NOMO-1 (cell line): ENCODE results near the gene MAPK8IP3.
"Not testable (repeated sequence)": the region's sequence is repeated elsewhere in the genome, so short reads cannot be mapped to it uniquely, and the experiment has no call there.

Experiments used
- DNase-seq, 2 experiments: peaks; one replicate each; lab custom pipeline; 2025; ENCODE audit not compliant: unreplicated experiment in 2 of 2; lab: John Stamatoyannopoulos, UW

The MAPK8IP3 gene

DNA sequence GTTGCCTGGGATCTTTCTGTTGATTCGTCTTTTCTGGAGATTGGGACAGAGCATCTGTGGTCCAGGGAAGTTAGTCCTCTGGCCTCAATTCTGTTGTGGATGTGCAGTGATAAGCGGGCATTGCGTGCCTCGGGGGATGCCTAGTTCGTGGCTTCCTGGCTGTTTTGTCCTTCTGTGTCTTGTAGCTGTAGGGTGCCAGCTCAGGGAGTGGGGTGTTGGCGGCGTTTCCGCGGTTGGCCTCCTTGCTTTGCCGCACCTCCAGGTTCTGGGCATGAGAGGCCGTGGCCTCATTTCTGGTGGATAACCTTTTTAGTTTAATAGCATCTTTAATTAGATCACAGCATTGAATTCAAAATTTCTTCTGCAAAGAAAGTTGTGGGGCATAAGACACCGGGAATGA is 29.3 kb upstream of the MAPK8IP3 start:
- no peak for DNase-seq

DNA sequence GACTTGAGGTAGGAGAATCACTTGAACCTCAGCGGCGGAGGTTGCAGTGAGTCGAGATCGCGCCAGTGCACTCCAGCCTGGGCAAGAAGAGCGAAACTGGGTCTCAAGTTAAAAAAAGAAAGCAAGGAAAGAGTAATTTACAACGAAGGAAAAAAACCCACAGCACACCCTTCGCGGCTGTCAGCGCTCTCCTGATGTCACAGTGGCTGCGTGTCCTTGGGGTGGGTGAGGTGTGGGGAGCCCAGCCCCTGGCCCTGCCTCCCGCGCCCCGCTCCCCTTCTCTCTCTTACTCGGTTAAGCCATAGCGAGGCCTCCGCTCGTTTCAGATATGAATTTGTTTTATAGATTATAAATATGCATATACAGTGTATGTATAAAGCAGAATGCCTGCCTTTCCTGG is 28.7 kb upstream of the MAPK8IP3 start:
- no peak for DNase-seq

- DNase-seq, result peak; percentile 94 to 99
Measured at GRCh38 chr16:1677942-1678499, 28.0 kb upstream of the MAPK8IP3 start, which contains the start of gene JPT2. TSS of gene JPT2 (plus strand) at chr16:1678279. CDS start at chr16:1678313, 34 bp downstream.

DNA sequence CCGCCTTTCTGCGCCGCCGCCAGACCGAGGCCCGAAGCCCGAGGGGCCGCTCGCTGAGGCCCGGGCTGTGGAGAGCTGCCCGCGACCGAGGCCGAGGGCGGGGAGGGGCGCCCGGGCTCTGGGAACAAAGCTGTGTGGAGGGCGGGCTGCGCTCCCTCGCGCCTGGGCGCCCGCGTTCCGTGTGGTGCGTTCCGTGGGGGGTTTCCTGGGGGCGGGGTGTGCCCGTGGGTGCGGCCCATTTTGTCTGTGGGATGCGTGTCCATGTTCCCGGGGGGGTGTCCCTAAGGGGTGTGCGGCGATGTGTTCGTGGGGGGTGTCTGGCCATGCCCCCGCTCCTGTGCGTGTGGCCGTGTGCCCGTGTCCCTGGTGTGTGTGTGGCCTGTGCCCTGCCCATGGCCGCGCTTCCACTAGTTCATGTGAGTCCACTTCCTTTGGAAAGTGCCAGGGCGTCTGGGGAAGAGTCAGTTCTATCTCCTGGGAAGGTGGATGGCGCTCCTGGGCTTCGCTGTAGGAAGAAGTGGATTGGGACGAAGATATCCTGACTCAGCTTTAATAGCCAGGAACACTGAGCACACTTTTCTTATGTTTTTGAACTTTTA is 27.4 kb upstream of the MAPK8IP3 start:
- peak; percentile 5 to 26 for DNase-seq

- no peak for DNase-seq
Measured at GRCh38 chr16:1680361-1680760, 25.6 kb upstream of the MAPK8IP3 start.

GRCh38 chr16:1681032-1681431 is 25.0 kb upstream of the MAPK8IP3 start:
- no peak for DNase-seq

GRCh38 chr16:1687427-1688316 is 18.3 kb upstream of the MAPK8IP3 start:
- DNase-seq, result no peak

DNA sequence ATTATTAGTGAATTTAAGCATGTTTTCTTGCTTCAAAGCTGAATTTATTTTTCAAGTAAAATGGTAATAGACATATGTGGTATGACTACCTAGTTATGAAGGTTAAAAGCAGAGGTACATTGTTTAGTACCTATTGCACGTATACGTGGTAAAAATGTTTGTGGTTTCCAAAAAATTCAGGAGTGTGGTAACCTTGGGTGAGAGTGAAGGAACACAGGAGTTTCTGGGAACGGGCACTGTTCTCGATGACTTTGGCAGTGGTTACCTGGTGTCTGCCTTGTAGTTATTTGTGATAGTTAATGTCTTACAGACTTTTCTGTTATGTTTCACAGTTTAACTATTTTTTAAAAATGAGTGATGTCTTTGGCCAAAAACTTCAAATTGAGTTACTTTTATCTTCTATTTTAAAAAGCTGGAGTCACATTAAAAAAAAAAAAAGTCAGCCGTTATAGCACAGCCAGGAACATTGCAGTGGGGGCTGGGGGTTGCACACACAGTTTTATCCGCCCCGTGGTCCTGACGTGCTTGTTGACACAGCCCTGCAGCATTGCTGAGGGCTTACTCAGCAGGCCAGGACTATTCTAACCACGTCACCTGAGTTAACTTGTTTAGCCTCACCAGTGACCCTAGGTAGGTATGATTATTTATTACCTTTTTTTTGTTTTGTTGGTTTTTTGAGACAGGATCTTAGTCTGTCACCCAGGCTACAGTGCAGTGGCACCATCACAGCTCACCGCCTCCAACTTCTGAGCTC is 17.0 kb upstream of the MAPK8IP3 start:
- DNase-seq, result no peak

DNA sequence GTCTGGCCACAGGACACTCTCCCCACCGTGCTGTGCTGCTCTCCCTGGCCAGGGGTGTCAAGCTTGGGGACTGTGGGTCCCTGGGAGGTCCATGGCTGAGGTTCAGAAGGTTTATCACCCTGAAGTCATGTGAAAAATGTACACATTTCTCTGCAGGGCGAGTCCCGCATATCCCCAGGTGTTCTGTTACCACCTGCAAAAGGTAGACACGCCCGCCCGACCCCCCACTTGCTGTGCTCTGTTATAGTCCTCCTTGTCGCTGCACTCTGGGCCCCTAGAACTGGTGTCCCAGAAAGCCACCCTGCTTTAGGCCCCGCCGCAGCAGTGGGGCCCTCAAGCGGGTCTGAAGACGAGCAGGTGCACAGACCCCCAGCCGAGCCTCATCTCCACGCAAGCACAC is 16.1 kb upstream of the MAPK8IP3 start:
- no peak for DNase-seq

GRCh38 chr16:1690810-1691209 is 15.2 kb upstream of the MAPK8IP3 start:
- DNase-seq, result no peak

DNA sequence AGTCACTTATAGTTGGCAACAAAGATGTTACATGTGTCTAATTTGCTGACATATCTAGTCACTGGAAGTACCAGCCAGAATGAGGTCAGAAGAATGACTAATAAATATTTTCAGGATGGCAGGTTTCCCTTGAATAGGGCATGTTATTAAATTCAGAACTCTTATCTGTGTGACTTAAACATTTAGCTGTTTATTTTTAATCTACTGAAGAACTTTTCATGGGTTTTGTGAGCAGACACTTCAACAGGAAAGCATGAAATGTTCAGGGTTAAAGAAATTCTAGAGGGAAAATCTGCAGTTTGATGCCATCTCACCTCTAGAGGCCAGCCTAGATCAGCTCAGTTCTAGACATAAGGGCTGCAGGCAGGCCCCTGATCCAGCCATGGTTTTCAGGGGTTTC is 14.7 kb upstream of the MAPK8IP3 start:
- DNase-seq, result no peak

DNA sequence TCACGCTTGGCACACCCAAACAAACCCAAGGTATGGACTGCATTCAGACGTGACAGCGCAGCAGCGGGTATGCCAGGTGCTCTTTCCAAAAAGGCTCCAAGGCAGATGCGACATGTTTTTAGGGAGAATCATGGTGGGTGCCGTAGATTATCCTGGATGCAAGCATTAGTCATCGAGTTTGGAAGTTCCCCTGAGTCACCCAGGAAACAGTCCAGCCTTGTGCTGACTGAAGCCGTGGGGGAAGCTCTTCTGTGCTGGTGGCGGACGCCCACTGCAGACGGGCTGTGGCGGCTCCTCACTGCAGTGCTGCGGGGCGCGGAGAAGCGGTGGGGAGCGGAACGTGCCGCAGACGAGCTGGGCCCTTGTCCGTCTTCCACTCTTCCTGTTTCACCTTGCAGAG is 14.0 kb upstream of the MAPK8IP3 start:
- DNase-seq, result no peak

- DNase-seq, result no peak
Measured at GRCh38 chr16:1696863-1697262, 9.1 kb upstream of the MAPK8IP3 start.

DNA sequence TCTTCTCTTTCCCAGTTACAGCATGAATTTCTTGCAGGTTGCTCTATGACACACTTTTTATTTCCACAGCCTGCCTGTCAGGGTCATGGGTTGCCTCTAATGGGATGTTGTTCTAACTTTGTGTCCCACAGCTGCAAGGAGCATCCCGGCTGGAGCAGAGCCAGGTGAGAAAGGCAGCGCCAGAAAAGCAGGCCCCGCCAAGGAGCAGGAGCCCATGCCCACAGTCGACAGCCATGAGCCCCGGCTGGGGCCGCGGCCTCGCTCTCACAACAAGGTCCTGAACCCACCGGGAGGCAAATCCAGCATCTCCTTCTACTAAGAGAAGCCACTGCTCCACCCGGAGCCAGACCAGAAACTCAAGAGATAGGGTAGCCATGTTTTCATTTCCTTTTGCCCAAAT is 7.3 kb upstream of the MAPK8IP3 start:
- DNase-seq, result no peak

- DNase-seq, result no peak
Measured at GRCh38 chr16:1700246-1700645, 5.7 kb upstream of the MAPK8IP3 start.

DNA sequence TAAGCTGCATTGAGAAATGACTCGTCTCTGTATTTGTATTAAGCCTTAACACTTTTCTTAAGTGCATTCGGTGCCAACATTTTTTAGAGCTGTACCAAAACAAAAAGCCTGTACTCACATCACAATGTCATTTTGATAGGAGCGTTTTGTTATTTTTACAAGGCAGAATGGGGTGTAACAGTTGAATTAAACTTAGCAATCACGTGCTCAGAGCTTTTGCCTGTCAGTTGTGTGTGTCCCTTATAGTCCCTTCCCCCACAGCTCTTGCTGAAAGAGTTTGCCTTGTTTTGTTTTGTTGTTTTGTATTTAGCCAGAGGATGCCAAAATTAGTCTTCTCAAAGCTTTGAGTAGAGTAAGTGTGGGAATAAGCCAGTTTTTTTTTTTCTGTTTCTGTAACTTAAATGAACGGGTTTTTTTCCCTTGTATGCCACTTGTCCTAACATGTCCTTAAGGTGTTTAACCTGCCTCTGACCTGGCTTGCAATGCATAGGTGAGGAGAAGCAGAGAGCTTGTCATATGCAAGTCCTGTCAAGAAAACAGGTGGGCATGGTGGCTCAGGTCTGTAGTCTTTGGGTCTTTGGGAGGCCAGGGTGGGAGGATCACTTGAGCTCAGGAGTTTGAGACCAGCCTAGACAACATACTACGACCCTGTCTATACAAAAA is 4.6 kb upstream of the MAPK8IP3 start:
- no peak for DNase-seq

DNA sequence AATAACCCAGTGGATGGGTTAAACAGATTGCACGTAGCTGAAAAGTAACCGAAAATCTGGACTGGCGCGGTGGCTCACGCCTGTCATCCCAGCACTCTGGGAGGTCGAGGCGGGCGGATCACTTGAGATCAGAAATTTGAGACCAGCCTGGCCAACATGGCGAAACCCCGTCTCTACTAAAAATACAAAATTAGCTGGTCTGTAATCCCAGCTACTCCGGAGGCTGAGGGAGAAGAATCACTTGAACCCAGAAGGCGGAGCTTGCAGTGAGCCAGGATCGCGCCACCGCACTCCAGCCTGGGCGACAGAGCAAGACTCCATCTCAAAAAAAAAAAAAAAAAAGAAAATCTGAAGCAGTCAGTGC is 689 bp upstream of the MAPK8IP3 start:
- DNase-seq, result not testable (repeated sequence)

DNA sequence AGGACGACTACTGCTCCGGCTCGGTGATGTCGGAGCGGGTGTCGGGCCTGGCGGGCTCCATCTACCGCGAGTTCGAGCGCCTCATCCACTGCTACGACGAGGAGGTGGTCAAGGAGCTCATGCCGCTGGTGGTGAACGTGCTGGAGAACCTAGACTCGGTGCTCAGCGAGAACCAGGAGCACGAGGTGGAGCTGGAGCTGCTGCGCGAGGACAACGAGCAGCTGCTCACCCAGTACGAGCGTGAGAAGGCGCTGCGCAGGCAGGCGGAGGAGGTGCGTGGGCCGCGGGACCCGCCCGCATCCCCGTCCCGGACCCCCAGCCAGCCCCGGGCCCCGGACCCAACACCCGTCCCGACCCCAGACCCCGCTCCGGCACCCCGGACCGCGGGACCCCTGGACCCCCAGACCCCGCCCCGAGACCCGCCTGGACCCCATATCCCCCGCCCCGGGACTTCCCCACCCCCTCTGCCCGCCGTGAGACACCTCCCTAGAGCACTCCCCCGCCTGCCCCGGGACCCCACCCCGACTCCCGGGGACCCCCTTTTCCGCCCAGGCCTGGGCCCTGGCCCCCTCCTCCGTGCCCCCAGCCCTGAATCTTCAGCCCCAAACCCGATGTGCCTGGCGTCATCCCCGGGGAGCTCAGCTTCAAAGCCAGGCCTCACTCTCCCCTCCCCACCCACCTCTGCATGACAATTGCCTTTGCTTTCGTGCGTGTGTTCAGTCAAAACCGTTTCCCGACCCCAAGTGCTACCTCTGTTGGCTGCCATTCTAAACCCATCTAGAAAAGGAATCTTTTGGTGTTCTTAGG is 594 bp downstream of the MAPK8IP3 start:
- peak in 1 of 2 experiments; percentile 37 for DNase-seq

DNA sequence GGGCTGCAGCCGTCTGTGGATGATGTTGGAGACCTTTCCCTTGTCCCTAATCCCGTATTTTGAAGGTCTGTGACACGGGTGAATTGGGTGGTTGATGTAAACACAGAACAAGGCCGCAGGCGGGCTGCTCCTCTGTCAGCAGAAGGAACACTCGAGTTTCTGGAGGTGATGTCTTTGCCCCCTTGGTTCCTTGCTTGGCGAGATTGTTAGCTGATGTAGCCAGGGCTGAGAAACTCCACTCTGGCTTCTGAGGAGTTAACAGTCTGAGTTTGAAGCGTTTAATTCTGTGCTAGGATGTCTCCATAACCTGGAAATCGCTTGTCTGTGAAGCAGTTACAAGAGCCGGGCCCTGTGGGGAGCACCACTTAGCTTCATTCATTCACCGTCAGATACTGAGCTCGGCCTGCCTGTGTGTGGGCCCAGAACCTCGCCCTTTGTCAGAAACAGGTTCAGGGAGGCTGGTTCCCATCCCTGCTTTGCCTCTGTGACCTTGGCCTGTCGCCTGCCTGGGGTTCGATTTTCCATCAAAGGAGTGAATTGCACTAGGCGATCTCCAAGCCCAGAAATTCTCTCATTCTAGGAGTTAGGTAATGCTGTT is 1.3 kb downstream of the MAPK8IP3 start:
- peak in 1 of 2 experiments; percentile 13 for DNase-seq
